Measurements from ENCODE around the gene KRT80. TPM values are rescaled to one million over a fixed set of nuclear protein-coding genes. Genes with fewer than 3 reads are reported as not detected.

Gene KRT80
- total RNA-seq, 2 donors from 2014 or later = 0.66 to 4.9 TPM

DNA sequence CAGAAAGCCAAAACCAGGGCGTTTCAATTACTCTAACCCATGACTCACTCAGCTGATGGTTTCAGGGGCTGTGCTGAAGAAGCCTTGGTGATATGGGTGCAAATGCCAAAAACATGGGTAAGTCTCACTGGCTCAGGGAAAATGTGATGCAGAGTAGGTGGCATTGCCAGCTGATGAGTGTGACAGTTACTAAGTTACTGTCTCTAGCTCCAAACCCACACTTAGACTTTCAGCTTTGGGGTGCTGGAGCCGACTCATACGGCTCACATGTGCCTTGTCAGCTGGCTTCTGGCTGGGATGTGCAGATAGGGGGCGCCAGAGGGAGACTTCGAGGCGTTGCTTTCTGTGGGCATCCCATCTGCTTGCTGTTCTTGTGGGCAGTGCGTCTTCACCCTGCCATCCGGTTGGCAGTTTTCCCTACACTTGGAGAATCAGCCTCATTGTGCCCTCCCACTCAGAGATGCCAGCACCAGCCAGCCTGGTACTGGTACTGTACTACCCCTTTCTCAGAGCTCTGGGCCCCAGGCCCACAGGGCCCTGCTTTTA is 30.2 kb upstream of the KRT80 start:
- H3K36me3 ChIP-seq = no peaks in the 10 kb centered on the region
- peak; percentile 61 for TF ChIP-seq CTCF (IDR thresholded peaks at IDR 0.05)
- no peaks in the 10 kb centered on the region for H3K27me3 ChIP-seq
- intact Hi-C loops (cut with DNase I) = no loop called here
- DNase-seq = peak; percentile 81
- no peak overlapping the region for H3K4me3 ChIP-seq
- no peak overlapping the region for H3K9ac ChIP-seq (ENCODE audit: low read depth in 2 of 2, low read length in 2 of 2)
- H3K4me1 ChIP-seq = peaks cover 3% of the 10 kb centered on the region
- H3K9me3 ChIP-seq = no peaks in the 10 kb centered on the region
- no peak overlapping the region for H3K27ac ChIP-seq

DNA sequence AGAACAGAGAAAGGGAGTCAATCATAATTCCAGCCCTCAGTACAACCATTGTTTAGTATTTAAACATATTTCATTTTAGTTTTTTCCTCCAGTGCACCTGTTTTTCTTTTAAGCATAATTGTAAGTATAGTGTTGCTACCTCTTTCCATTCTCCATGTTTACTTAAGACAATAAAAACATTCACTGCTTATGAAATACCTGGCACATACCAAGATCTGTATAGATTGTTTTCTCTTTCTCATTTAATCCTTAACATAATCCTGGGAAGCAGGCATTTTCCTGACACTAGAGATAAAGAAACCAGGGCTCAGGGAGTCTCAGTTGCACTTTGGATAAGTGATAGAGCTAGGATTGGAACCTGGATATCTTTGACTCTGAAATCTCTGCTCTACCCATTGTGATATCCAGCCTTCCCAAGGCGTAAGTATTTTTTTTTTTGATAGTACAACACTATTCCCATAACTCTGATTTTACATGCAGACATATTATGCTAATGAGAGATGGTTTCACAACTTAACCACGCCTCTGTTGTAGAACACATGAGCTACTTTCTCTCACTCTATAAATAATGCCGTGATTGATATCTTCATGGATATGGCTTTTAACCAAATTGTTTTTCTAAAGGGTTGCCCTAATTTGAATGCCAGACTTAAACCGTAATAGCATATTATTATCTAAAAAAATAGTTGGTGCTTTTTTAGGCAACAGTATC is 29.4 kb upstream of the KRT80 start:
- no peak overlapping the region for H3K27ac ChIP-seq
- H3K9ac ChIP-seq (ENCODE audit: low read depth in 2 of 2, low read length in 2 of 2) = no peak overlapping the region
- intact Hi-C loops (cut with DNase I) = no loop called here
- no peaks in the 10 kb centered on the region for H3K36me3 ChIP-seq
- peaks cover 3% of the 10 kb centered on the region for H3K4me1 ChIP-seq
- no peak for TF ChIP-seq CTCF (IDR thresholded peaks at IDR 0.05)
- H3K9me3 ChIP-seq = no peaks in the 10 kb centered on the region
- H3K4me3 ChIP-seq = no peak overlapping the region
- no peaks in the 10 kb centered on the region for H3K27me3 ChIP-seq
- DNase-seq = no peak

DNA sequence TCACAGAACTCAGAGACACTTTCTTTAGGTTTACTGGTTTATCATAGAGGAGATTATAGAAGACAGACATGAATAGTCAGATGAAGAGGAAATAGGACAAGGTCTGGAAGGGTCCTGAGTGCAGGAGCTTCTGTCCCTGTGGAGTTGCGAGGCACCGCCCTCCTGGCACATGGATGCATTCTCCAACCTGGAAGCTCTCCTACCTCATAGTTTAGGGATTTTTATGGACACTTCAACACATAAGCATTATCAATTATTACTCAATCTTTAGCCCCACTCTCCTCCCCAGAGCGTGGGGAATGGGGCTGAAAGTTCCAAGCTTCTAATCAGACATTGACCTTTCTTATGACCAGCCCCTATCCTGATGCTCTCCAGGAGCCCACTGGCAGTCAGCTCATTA is 28.7 kb upstream of the KRT80 start:
- intact Hi-C loops (cut with DNase I) = no loop called here
- DNase-seq = no peak
- no peaks in the 10 kb centered on the region for H3K27me3 ChIP-seq
- H3K4me3 ChIP-seq = no peak overlapping the region
- no peak overlapping the region for H3K9ac ChIP-seq (ENCODE audit: low read depth in 2 of 2, low read length in 2 of 2)
- no peaks in the 10 kb centered on the region for H3K9me3 ChIP-seq
- H3K36me3 ChIP-seq = no peaks in the 10 kb centered on the region
- no peak overlapping the region for H3K27ac ChIP-seq
- TF ChIP-seq CTCF (IDR thresholded peaks at IDR 0.05) = no peak
- peaks cover 3% of the 10 kb centered on the region for H3K4me1 ChIP-seq

GRCh38 chr12:52218001-52218400 is 26.2 kb upstream of the KRT80 start:
- no peak for DNase-seq

DNA sequence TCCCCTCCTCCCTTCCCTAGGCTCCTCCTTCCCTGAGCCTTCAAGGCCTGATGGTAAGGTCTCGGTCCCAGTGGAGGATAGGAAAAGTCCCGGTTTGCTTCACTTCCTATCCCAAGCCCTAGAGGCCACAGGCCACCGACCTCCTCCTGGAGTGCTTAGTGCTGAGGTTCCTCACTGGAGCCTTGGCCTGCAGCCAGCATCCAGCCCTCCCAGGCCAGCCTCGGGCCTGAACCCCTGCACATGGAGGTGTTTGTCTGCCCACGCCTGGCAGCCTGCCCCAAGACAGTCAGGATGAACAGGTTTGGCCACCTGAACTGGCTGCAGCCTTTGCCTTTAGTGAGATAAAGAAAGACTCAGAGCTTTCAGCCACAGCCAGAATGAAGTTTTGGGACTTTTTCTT is 25.4 kb upstream of the KRT80 start:
- peak; percentile 93 for DNase-seq
- Histone ChIP-seq H3K9ac (ENCODE audit: low read depth in 2 of 2, low read length in 2 of 2) (no peak overlapping the region), H3K27ac (no peak overlapping the region), H3K4me3 (no peak overlapping the region), H3K9me3 (no peaks in the 10 kb centered on the region), H3K27me3 (no peaks in the 10 kb centered on the region), H3K4me1 (peaks cover 3% of the 10 kb centered on the region), H3K36me3 (no peaks in the 10 kb centered on the region)
- no peak for TF ChIP-seq CTCF (IDR thresholded peaks at IDR 0.05)
- intact Hi-C loops (cut with DNase I) = no loop called here

More at GRCh38 chr12:52218001-52218400, 26.2 kb upstream of the KRT80 start:
- Histone ChIP-seq H3K27me3 (no peaks in the 10 kb centered on the region), H3K36me3 (no peaks in the 10 kb centered on the region), H3K4me1 (peaks cover 3% of the 10 kb centered on the region), H3K9ac (ENCODE audit: low read depth in 2 of 2, low read length in 2 of 2) (no peak overlapping the region), H3K4me3 (no peak overlapping the region), H3K27ac (no peak overlapping the region), H3K9me3 (no peaks in the 10 kb centered on the region)
- no peak for TF ChIP-seq CTCF (IDR thresholded peaks at IDR 0.05)
- intact Hi-C loops (cut with DNase I) = no loop called here
